Measurements from ENCODE around the gene PTPRQ.

DNA sequence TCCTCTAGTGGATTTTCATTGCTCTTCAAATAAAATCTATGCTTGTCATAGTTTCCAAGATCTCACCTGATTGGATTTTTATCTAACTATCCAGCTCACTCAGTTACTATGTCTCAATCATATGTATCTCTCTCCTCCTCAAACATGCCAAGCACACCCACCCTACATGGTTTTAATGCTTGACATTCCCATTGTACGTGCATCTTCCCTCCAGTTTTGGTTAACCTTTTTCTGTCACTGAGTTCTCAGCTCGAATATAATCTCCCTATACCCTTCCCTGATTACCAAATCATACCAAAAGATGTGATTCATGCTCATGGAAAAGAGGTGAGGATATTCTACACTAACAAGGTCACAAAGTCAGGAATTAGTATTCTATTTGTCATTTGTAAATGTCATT lies 12.0 kb upstream of the PTPRQ start:
- TF ChIP-seq, protein P1, sequence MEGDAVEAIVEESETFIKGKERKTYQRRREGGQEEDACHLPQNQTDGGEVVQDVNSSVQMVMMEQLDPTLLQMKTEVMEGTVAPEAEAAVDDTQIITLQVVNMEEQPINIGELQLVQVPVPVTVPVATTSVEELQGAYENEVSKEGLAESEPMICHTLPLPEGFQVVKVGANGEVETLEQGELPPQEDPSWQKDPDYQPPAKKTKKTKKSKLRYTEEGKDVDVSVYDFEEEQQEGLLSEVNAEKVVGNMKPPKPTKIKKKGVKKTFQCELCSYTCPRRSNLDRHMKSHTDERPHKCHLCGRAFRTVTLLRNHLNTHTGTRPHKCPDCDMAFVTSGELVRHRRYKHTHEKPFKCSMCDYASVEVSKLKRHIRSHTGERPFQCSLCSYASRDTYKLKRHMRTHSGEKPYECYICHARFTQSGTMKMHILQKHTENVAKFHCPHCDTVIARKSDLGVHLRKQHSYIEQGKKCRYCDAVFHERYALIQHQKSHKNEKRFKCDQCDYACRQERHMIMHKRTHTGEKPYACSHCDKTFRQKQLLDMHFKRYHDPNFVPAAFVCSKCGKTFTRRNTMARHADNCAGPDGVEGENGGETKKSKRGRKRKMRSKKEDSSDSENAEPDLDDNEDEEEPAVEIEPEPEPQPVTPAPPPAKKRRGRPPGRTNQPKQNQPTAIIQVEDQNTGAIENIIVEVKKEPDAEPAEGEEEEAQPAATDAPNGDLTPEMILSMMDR (IDR thresholded peaks at IDR 0.05) = no peak
- no peak for TF ChIP-seq POLR2A (IDR thresholded peaks at IDR 0.05)

Data from right lobe of liver (tissue), 4 donors.